GM13976 (cell line): Measurements from ENCODE around the gene HMGN3.

Source experiments
- DNase-seq: peaks from one replicate; pipeline ENCODE4 v3.0.0; 2012; ENCODE audit warnings: low spot score
- in situ Hi-C: fragments of 300-500 bp; cut with MboI; formaldehyde crosslinking; loops from one replicate; pipeline ENCODE4 v1.12.0; 2022; ENCODE audit warnings: low sequenced_read_pairs, mixed read lengths, inconsistent platforms; ENCODE audit not compliant: unreplicated experiment
- TF ChIP-seq, protein P1 (sequence below): IDR thresholded peaks from 2 replicates; pipeline ENCODE4 v1.5.1; 2012; ENCODE audit warnings: borderline replicate concordance, mild to moderate bottlenecking; ENCODE audit not compliant: insufficient read depth; ENCODE audit errors: extremely low read depth, missing control alignments, control extremely low read depth

The HMGN3 gene

GRCh38 chr6:79158856-79159516 is 75.5 kb downstream of the HMGN3 start:
- in situ Hi-C loops = no loop called here
- TF ChIP-seq, protein P1, sequence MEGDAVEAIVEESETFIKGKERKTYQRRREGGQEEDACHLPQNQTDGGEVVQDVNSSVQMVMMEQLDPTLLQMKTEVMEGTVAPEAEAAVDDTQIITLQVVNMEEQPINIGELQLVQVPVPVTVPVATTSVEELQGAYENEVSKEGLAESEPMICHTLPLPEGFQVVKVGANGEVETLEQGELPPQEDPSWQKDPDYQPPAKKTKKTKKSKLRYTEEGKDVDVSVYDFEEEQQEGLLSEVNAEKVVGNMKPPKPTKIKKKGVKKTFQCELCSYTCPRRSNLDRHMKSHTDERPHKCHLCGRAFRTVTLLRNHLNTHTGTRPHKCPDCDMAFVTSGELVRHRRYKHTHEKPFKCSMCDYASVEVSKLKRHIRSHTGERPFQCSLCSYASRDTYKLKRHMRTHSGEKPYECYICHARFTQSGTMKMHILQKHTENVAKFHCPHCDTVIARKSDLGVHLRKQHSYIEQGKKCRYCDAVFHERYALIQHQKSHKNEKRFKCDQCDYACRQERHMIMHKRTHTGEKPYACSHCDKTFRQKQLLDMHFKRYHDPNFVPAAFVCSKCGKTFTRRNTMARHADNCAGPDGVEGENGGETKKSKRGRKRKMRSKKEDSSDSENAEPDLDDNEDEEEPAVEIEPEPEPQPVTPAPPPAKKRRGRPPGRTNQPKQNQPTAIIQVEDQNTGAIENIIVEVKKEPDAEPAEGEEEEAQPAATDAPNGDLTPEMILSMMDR = no peak
- no peak for DNase-seq

- no peak for DNase-seq
- TF ChIP-seq, protein P1 = no peak
- in situ Hi-C loops = no loop called here
These were observed 76.4 kb downstream of the HMGN3 start for GRCh38 chr6:79157961-79158644.

DNA sequence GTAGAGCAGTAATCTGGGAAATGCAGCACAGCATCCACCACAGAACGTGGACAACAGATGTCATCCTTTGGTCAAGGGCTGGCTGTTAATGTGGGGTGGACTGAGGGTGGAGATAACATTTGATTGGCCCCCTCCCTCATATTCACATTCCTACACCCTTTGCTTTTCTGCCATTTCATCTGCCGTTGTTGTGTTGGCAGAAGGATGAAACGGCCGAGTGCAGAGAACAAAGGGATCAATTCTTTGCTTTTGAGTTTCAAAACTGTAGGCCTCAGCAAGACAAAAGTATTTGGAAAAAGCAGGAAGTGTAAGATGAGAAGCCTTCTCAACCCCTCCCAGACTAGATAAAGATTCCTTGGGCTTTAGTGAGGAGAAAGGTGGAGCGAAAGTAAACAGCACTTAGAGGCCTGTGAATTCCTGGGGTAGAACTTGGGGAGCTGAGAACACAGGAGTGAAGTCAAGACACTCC is 82.2 kb downstream of the HMGN3 start:
- DNase-seq = no peak
- in situ Hi-C loops = no loop called here
- TF ChIP-seq, protein P1 = no peak
